Left ventricle myocardium inferior (tissue), 1 donor: Measurements from ENCODE around the gene TLCD5. TPM values are rescaled to one million over a fixed set of nuclear protein-coding genes. Genes with fewer than 3 reads are reported as not detected.

Source experiments
- DNase-seq: peaks from one replicate; pipeline ENCODE4 v3.0.0-alpha.2; 2020
- H3K27ac ChIP-seq: fragments of 200-600 bp; replicated peaks from 2 replicates; pipeline ENCODE4 v1.8.0; 2021
- H3K27me3 ChIP-seq: fragments of 200-600 bp; 2 replicates; pipeline ENCODE4 v1.8.0; 2021; ENCODE audit warnings: low read depth
- H3K36me3 ChIP-seq: fragments of 200-600 bp; 2 replicates; pipeline ENCODE4 v1.8.0; 2021
- H3K4me1 ChIP-seq: fragments of 200-600 bp; 2 replicates; pipeline ENCODE4 v1.8.0; 2021
- H3K4me3 ChIP-seq: fragments of 200-600 bp; 2 replicates; pipeline ENCODE4 v1.8.0; 2021; ENCODE audit warnings: mild to moderate bottlenecking, moderate library complexity
- H3K9me3 ChIP-seq: fragments of 200-600 bp; replicated peaks from 2 replicates; pipeline ENCODE4 v1.8.0; 2021
- CTCF ChIP-seq: fragments of 200-600 bp; IDR thresholded peaks from 2 replicates; pipeline ENCODE4 v1.8.0; 2021; ENCODE audit warnings: antibody characterized with exemption, mild to moderate bottlenecking, borderline replicate concordance
- intact Hi-C: fragments of 100-400 bp; cut with micrococcal nuclease; formaldehyde crosslinking; loops from one replicate; pipeline ENCODE4 v1.11.0; 2022
- total RNA-seq: library from RNA; stranded (reverse); fragmentation: NEBNext Ultra II Directional; extraction: Animal tissue kit (Norgen Biotek cat#: 25700); gene quantifications from one replicate; pipeline ENCODE4 v1.2.1, GENCODE V29; 2021
- donor health status: DM: no; HTN: yes; CAD: no; lungs with severe emphysema.

TLCD5 gene
- total RNA-seq, 1 donor from 2014 or later = 9.7 TPM

GRCh38 chr11:120329556-120329955 is 4.5 kb downstream of the TLCD5 start:
- peak overlapping the region; percentile 98 for H3K27ac ChIP-seq
- no peaks in the 10 kb centered on the region for H3K27me3 ChIP-seq
- no peaks in the 10 kb centered on the region for H3K9me3 ChIP-seq
- H3K4me3 ChIP-seq = no peak overlapping the region
- TF ChIP-seq CTCF = no peak
- DNase-seq = no peak
- H3K4me1 ChIP-seq = peaks cover 89% of the 10 kb centered on the region
- intact Hi-C loops = no loop called here
- H3K36me3 ChIP-seq = peaks cover 14% of the 10 kb centered on the region

GRCh38 chr11:120330045-120330444 is 4.9 kb downstream of the TLCD5 start:
- Histone ChIP-seq H3K4me1 (peaks cover 87% of the 10 kb centered on the region), H3K36me3 (peaks cover 14% of the 10 kb centered on the region), H3K4me3 (no peak overlapping the region), H3K9me3 (no peaks in the 10 kb centered on the region), H3K27me3 (no peaks in the 10 kb centered on the region), H3K27ac (peak overlapping the region; percentile 98)
- intact Hi-C loops = no loop called here
- DNase-seq = no peak
- TF ChIP-seq CTCF = no peak

GRCh38 chr11:120331301-120331996 is 6.3 kb downstream of the TLCD5 start:
- intact Hi-C loops = no loop called here
- DNase-seq = peak; percentile 43

GRCh38 chr11:120332822-120333716 is 8.0 kb downstream of the TLCD5 start:
- H3K36me3 ChIP-seq = peaks cover 14% of the 10 kb centered on the region
- no peaks in the 10 kb centered on the region for H3K27me3 ChIP-seq
- TF ChIP-seq CTCF = no peak
- H3K9me3 ChIP-seq = no peaks in the 10 kb centered on the region
- peak overlapping the region; percentile 98 for H3K27ac ChIP-seq
- no peak for DNase-seq
- H3K4me3 ChIP-seq = peak overlapping the region; percentile 28
- peaks cover 83% of the 10 kb centered on the region for H3K4me1 ChIP-seq
- intact Hi-C loops = no loop called here

More at GRCh38 chr11:120331301-120331996, 6.3 kb downstream of the TLCD5 start:
- TF ChIP-seq CTCF = no peak
- H3K27ac ChIP-seq = peak overlapping the region; percentile 98
- peaks cover 14% of the 10 kb centered on the region for H3K36me3 ChIP-seq
- peaks cover 83% of the 10 kb centered on the region for H3K4me1 ChIP-seq
- no peaks in the 10 kb centered on the region for H3K9me3 ChIP-seq
- H3K27me3 ChIP-seq = no peaks in the 10 kb centered on the region
- peak overlapping the region; percentile 4 for H3K4me3 ChIP-seq

- Histone ChIP-seq H3K27ac (peak overlapping the region; percentile 98), H3K36me3 (peaks cover 14% of the 10 kb centered on the region), H3K4me1 (peaks cover 85% of the 10 kb centered on the region), H3K4me3 (no peak overlapping the region), H3K9me3 (no peaks in the 10 kb centered on the region), H3K27me3 (no peaks in the 10 kb centered on the region)
- DNase-seq = no peak
- intact Hi-C loops = no loop called here
- TF ChIP-seq CTCF = no peak
Observed at GRCh38 chr11:120333801-120334200, 8.7 kb downstream of the TLCD5 start.
